H1 (cell line): Measurements from ENCODE around the gene CFAP74. TPM values are rescaled to one million over a fixed set of nuclear protein-coding genes. Genes with fewer than 3 reads are reported as not detected.

Experiments used
- CTCF ChIA-PET: fragments of 300-600 bp; sonication (Branson Sonifier 250); formaldehyde crosslinking; loops from one replicate; lab custom pipeline; 2021; ENCODE audit not compliant: partially characterized antibody; lab: Charles Lee
- POLR2A ChIA-PET: fragments of 300-600 bp; sonication (Branson Sonifier 250); formaldehyde crosslinking; loops from one replicate; lab custom pipeline; 2021; ENCODE audit warnings: inconsistent platforms; ENCODE audit not compliant: partially characterized antibody; lab: Charles Lee
- DNase-seq, 2 experiments: peaks; one replicate each; pipeline versions ENCODE4 v3.0.0 to v3.0.0-alpha.2; 2010 to 2022; ENCODE audit warnings: low spot score in 2 of 2, low read depth in 1 of 2, mixed read lengths in 1 of 2
- FAIRE-seq: peaks from 2 replicates; lab custom pipeline; 2011; peaks lifted over from hg19 to GRCh38; lab: Jason Lieb, UNC
- H2AFZ ChIP-seq: 2 replicates; pipeline ENCODE4 v1.8.1; 2012; ENCODE audit warnings: low read length, inconsistent platforms
- H2AK5ac ChIP-seq: 2 replicates; pipeline ENCODE4 v1.6.1; 2013; ENCODE audit warnings: low read depth, low read length
- H2BK120ac ChIP-seq: replicated peaks from 2 replicates; pipeline ENCODE3; 2013; ENCODE audit warnings: low read depth, low read length, inconsistent platforms
- H2BK12ac ChIP-seq: 2 replicates; pipeline ENCODE4 v1.6.1; 2013; ENCODE audit warnings: low read depth, low read length
- H2BK15ac ChIP-seq: 2 replicates; pipeline ENCODE4 v1.6.1; 2013; ENCODE audit warnings: low read length
- H2BK20ac ChIP-seq: 2 replicates; pipeline ENCODE4 v1.6.1; 2013; ENCODE audit warnings: low read length
- H2BK5ac ChIP-seq: 2 replicates; pipeline ENCODE4 v1.6.1; 2013; ENCODE audit warnings: low read depth, low read length
- H3K14ac ChIP-seq: 2 replicates; pipeline ENCODE4 v1.6.1; 2013; ENCODE audit warnings: inconsistent platforms; ENCODE audit not compliant: insufficient read length
- H3K18ac ChIP-seq: 2 replicates; pipeline ENCODE4 v1.6.1; 2013; ENCODE audit warnings: low read length; ENCODE audit errors: extremely low read depth
- H3K23ac ChIP-seq: 2 replicates; pipeline ENCODE4 v1.6.1; 2013; ENCODE audit warnings: inconsistent platforms; ENCODE audit not compliant: insufficient read length
- H3K23me2 ChIP-seq: 2 replicates; pipeline ENCODE4 v1.6.1; 2013; ENCODE audit warnings: low read depth, low read length
- H3K27ac ChIP-seq: 2 replicates; pipeline ENCODE4 v1.6.1; 2011; ENCODE audit warnings: low read depth, low read length, inconsistent platforms
- H3K27me3 ChIP-seq, 4 experiments: replicated peaks in 1 of 4; 1 replicate in 1 of 4; 2 replicates in 3 of 4; pipeline versions ENCODE4 v1.6.1 to v1.8.1; 2011 to 2013; ENCODE audit warnings: low read length in 3 of 4, mild to moderate bottlenecking in 3 of 4, inconsistent platforms in 2 of 4, mixed read lengths in 2 of 4, moderate library complexity in 1 of 4; ENCODE audit not compliant: control insufficient read depth in 3 of 4, insufficient read depth in 3 of 4; ENCODE audit errors: extremely low read depth in 1 of 4
- H3K36me3 ChIP-seq, 4 experiments: 2 replicates each; pipeline versions ENCODE4 v1.6.1 to v1.8.1; 2011 to 2013; ENCODE audit warnings: mild to moderate bottlenecking in 4 of 4, low read length in 3 of 4, moderate library complexity in 2 of 4, control low read depth in 1 of 4, inconsistent platforms in 1 of 4; ENCODE audit not compliant: insufficient read depth in 4 of 4, control insufficient read depth in 2 of 4
- H3K4ac ChIP-seq: replicated peaks from 2 replicates; pipeline ENCODE3; 2013; ENCODE audit warnings: low read length, low read depth, mixed read lengths, inconsistent platforms; ENCODE audit not compliant: insufficient read length
- H3K4me1 ChIP-seq, 4 experiments: replicated peaks in 1 of 4; 1 replicate in 1 of 4; 2 replicates in 3 of 4; pipeline versions ENCODE4 v1.6.1 to v1.8.1; 2011 to 2013; ENCODE audit warnings: low read length in 3 of 4, inconsistent platforms in 2 of 4, mixed read lengths in 1 of 4; ENCODE audit not compliant: insufficient read depth in 4 of 4, control insufficient read depth in 3 of 4
- H3K4me2 ChIP-seq, 2 experiments: 2 replicates each; pipeline versions ENCODE4 v1.6.1 to v1.8.1; 2011 to 2013; ENCODE audit warnings: low read depth in 2 of 2, low read length in 2 of 2, control low read depth in 1 of 2, inconsistent platforms in 1 of 2, mild to moderate bottlenecking in 1 of 2; ENCODE audit not compliant: insufficient read depth in 1 of 2
- H3K4me3 ChIP-seq, 4 experiments: fragments of 200-600, 300-600 bp in 1 of 4; sonication (generic), shearing (Covaris generic), sonication (Bioruptor Twin) in 1 of 4; 2 replicates each; pipeline versions ENCODE4 v1.5.1 to v1.8.1; 2011 to 2016; ENCODE audit warnings: low read length in 4 of 4, low read depth in 3 of 4, control low read depth in 2 of 4, inconsistent platforms in 2 of 4, mild to moderate bottlenecking in 2 of 4, mixed read lengths in 1 of 4, moderate library complexity in 1 of 4; ENCODE audit not compliant: insufficient read depth in 2 of 4; ENCODE audit errors: extremely low read depth in 1 of 4
- H3K56ac ChIP-seq: replicated peaks from 2 replicates; pipeline ENCODE3; 2013; ENCODE audit warnings: low read depth, mild to moderate bottlenecking, mixed read lengths, low read length, inconsistent platforms; ENCODE audit not compliant: insufficient read length
- H3K79me1 ChIP-seq: 2 replicates; pipeline ENCODE4 v1.6.1; 2013; ENCODE audit warnings: low read depth, low read length, control low read depth
- H3K79me2 ChIP-seq, 2 experiments: 2 replicates each; pipeline versions ENCODE4 v1.6.1 to v1.8.1; 2012 to 2013; ENCODE audit warnings: low read length in 2 of 2, mild to moderate bottlenecking in 2 of 2, inconsistent platforms in 1 of 2; ENCODE audit not compliant: insufficient read depth in 2 of 2, control insufficient read depth in 1 of 2
- H3K9ac ChIP-seq, 4 experiments: replicated peaks in 1 of 4; 1 replicate in 1 of 4; 2 replicates in 3 of 4; pipeline versions ENCODE4 v1.6.1 to v1.8.1; 2011 to 2013; ENCODE audit warnings: low read depth in 3 of 4, low read length in 3 of 4, control low read depth in 2 of 4, mild to moderate bottlenecking in 2 of 4, moderate library complexity in 2 of 4, inconsistent platforms in 1 of 4; ENCODE audit errors: extremely low read depth in 1 of 4
- H3K9me3 ChIP-seq, 2 experiments: 2 replicates each; pipeline versions ENCODE4 v1.6.1 to v1.8.1; 2012 to 2013; ENCODE audit warnings: mild to moderate bottlenecking in 2 of 2, moderate library complexity in 2 of 2, control low read depth in 1 of 2, inconsistent platforms in 1 of 2, low read depth in 1 of 2, low read length in 1 of 2, mixed read lengths in 1 of 2; ENCODE audit not compliant: insufficient read depth in 2 of 2
- H4K20me1 ChIP-seq, 2 experiments: replicated peaks in 1 of 2; 2 replicates each; pipeline versions ENCODE3 to v1.8.1; 2011 to 2013; ENCODE audit warnings: inconsistent platforms in 2 of 2, low read length in 2 of 2, mild to moderate bottlenecking in 1 of 2; ENCODE audit not compliant: insufficient read depth in 2 of 2, control insufficient read depth in 1 of 2
- H4K5ac ChIP-seq: 2 replicates; pipeline ENCODE4 v1.6.1; 2013; ENCODE audit warnings: low read length, low read depth, mixed read lengths, inconsistent platforms; ENCODE audit not compliant: insufficient read length
- H4K8ac ChIP-seq: 2 replicates; pipeline ENCODE4 v1.8.0; 2013; ENCODE audit warnings: mild to moderate bottlenecking, moderate library complexity, low read length, inconsistent platforms; ENCODE audit not compliant: insufficient read depth; ENCODE audit errors: extremely low read depth
- H4K91ac ChIP-seq: replicated peaks from 2 replicates; pipeline ENCODE3; 2013; ENCODE audit warnings: low read length, mixed read lengths, inconsistent platforms; ENCODE audit not compliant: insufficient read length
- EP300 ChIP-seq, 2 experiments: IDR thresholded peaks; 1 replicate in 1 of 2; 2 replicates in 1 of 2; pipeline ENCODE4 v1.6.1; 2011 to 2012; ENCODE audit warnings: low read depth in 2 of 2, low read length in 2 of 2, mild to moderate bottlenecking in 2 of 2, borderline replicate concordance in 1 of 2, inconsistent platforms in 1 of 2, moderate library complexity in 1 of 2
- FOSL1 ChIP-seq: IDR thresholded peaks from 2 replicates; pipeline ENCODE4 v1.6.1; 2011; ENCODE audit warnings: mild to moderate bottlenecking, low read depth, low read length, moderate library complexity; ENCODE audit not compliant: insufficient read depth
- HDAC2 ChIP-seq, 2 experiments: fragments of 300-600 bp in 1 of 2; sonication (generic) in 1 of 2; IDR thresholded peaks; 2 replicates each; pipeline ENCODE4 v1.6.1; 2011 to 2012; ENCODE audit warnings: low read depth in 2 of 2, low read length in 2 of 2, mild to moderate bottlenecking in 2 of 2, moderate library complexity in 2 of 2, borderline replicate concordance in 1 of 2, inconsistent platforms in 1 of 2
- JUN ChIP-seq: IDR thresholded peaks from 2 replicates; pipeline ENCODE4 v1.6.1; 2011; ENCODE audit warnings: low read depth, mild to moderate bottlenecking, improper control_type of control experiment, low read length
- KDM4A ChIP-seq: IDR thresholded peaks from one replicate; pipeline ENCODE4 v1.7.1; 2012; ENCODE audit warnings: low read depth, mild to moderate bottlenecking, moderate library complexity, low read length, inconsistent platforms; ENCODE audit not compliant: severe bottlenecking
- KDM5A ChIP-seq: fragments of 200-600 bp; IDR thresholded peaks from 2 replicates; pipeline ENCODE4 v1.7.1; 2012; ENCODE audit warnings: mild to moderate bottlenecking, low read length, inconsistent platforms, mixed read lengths
- POLR2AphosphoS5 ChIP-seq: IDR thresholded peaks from 2 replicates; pipeline ENCODE4 v1.6.1; 2011; ENCODE audit warnings: low read depth, low read length
- RBBP5 ChIP-seq: IDR thresholded peaks from 2 replicates; pipeline ENCODE4 v1.7.1; 2012; ENCODE audit warnings: low read depth, mild to moderate bottlenecking, inconsistent platforms, low read length, moderate library complexity, borderline replicate concordance
- SIN3A ChIP-seq, 2 experiments: IDR thresholded peaks in 1 of 2; conservative IDR thresholded peaks in 1 of 2; 2 replicates each; pipeline ENCODE4 v1.6.1; 2011 to 2012; ENCODE audit warnings: low read length in 2 of 2, improper control_type of control experiment in 1 of 2, low read depth in 1 of 2, mild to moderate bottlenecking in 1 of 2
- SP1 ChIP-seq: IDR thresholded peaks from 2 replicates; pipeline ENCODE4 v1.6.1; 2011; ENCODE audit warnings: low read depth, low read length
- TAF1 ChIP-seq: IDR thresholded peaks from 2 replicates; pipeline ENCODE4 v1.6.1; 2011; ENCODE audit warnings: mild to moderate bottlenecking, low read depth, low read length
- TCF12 ChIP-seq: IDR thresholded peaks from 2 replicates; pipeline ENCODE4 v1.6.1; 2011; ENCODE audit warnings: low read depth, mild to moderate bottlenecking, low read length
- TEAD4 ChIP-seq: IDR thresholded peaks from 2 replicates; pipeline ENCODE4 v1.6.1; 2012; ENCODE audit warnings: low read depth, low read length, inconsistent platforms, mixed read lengths
- WGBS, 2 experiments: shearing (Covaris generic) in 1 of 2; methylation state at CpG; one replicate each; pipeline versions ENCODE4 v1.1.6 to v1.1.7; 2013 to 2015; ENCODE audit warnings: low lambda C conversion rate in 2 of 2, mixed read lengths in 2 of 2, inconsistent platforms in 1 of 2, low coverage in 1 of 2, missing lambda C conversion rate in 1 of 2; ENCODE audit not compliant: insufficient replicate concordance in 2 of 2, insufficient coverage in 1 of 2, insufficient read length in 1 of 2; ENCODE audit errors: extremely low coverage in 1 of 2, missing lambda C conversion rate in 1 of 2; 5-methylcytosine and 5-hydroxymethylcytosine counted together
- polyA plus RNA-seq, 7 experiments: library from polyadenylated mRNA; depleted of rRNA in 3 of 7; stranded (reverse) in 5 of 7; unstranded in 2 of 7; fragments of >200 nt in 5 of 7; fragments of 200-250 nt in 2 of 7; gene quantifications; 1 replicate in 5 of 7; 2 replicates in 1 of 7; 4 replicates in 1 of 7; pipeline versions ENCODE4 v1.2.1 to v1.2.3, GENCODE V29; 2011 to 2013; ENCODE audit warnings: missing spikeins in 2 of 7, mixed read lengths in 2 of 7
- total RNA-seq: library from RNA; stranded (reverse); fragmentation: NEBNext Ultra II Directional; extraction: Animal tissue kit (Norgen Biotek cat#: 25700); gene quantifications from 2 replicates; pipeline ENCODE4 v1.2.1, GENCODE V29; 2021

Gene CFAP74
- total and polyA plus RNA-seq, 2 of the 8 experiments (the other 6 are each of a cell fraction or from before 2014, with no cell fraction given) = 0.09 to 0.20 TPM

DNA sequence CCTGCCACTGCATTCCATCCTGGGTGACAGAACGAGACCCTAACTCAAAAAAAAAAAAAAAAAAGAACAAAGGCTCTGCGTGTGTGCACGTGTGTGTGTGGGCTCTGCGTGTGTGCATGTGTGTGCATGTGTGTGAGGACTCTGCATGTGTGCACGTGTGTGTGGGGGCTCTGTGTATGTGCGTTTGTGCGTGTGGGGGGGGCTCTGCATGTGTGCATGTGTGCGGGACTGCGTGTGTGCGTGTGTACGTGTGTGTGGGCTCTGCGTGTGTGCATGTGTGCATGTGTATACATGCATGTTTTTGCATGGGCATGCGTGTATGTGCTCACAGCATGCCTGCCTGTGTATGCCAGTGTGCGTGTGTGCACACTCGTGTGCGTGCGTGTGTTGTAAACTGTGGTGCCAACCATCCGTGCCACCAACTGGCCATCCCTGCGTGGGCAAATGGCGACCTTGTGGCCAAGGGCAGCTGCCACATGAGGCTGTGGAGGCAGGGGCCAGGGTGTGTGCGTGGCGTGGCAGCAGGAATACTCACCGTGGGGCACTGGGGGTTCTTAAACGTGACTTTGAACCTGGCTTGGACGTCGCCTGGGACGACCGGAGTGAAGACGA lies 57.7 kb downstream of the CFAP74 start:
- no peaks in the 10 kb centered on the region for H3K9me3 ChIP-seq
- no peaks in the 10 kb centered on the region for H3K79me1 ChIP-seq
- no peak overlapping the region for H4K91ac ChIP-seq
- CTCF ChIA-PET = interaction anchor here (0.6 to 9.3 kb wide), 7 partner anchors 9 to 882 kb away, joined by 3 to 145 read pairs (median 9); no protein-coding TSS in a partner anchor
- H3K4me1 ChIP-seq = peaks cover 0 to 2% (median 0%) of the 10 kb centered on the region in 4 experiments; a peak in 2 of 7 replicates
- no peak overlapping the region for H3K14ac ChIP-seq
- 0 out of 2 replicates have a peak overlapping the region, but pooled peaks have one; percentile 39 for H2AK5ac ChIP-seq
- H2AFZ ChIP-seq = no peak overlapping the region
- H3K36me3 ChIP-seq = no peaks in the 10 kb centered on the region; a peak in 1 of 8 replicates
- H3K27me3 ChIP-seq = no peaks in the 10 kb centered on the region
- no peak overlapping the region for H4K8ac ChIP-seq
- no peak for DNase-seq
- peak overlapping the region; percentile 78 for H3K4ac ChIP-seq
- H3K56ac ChIP-seq = no peak overlapping the region
- no peaks in the 10 kb centered on the region for H4K20me1 ChIP-seq
- peaks cover 3% of the 10 kb centered on the region; the same call in 1 of the 2 replicates for H3K23me2 ChIP-seq
- no peak overlapping the region for H3K9ac ChIP-seq
- no peak for FAIRE-seq
- no peak overlapping the region for H3K4me2 ChIP-seq
- H2BK20ac ChIP-seq = peak overlapping the region; percentile 48; the same call in 1 of the 2 replicates
- H2BK12ac ChIP-seq = no peak overlapping the region
- no peak overlapping the region for H2BK120ac ChIP-seq
- no peak overlapping the region for H2BK15ac ChIP-seq
- WGBS, 2 experiments = 89% methylated on average over 27 of the region's 29 CpGs; no CpG with 5 or more reads in 1 of the 2 experiments
- no peak overlapping the region for H3K18ac ChIP-seq
- no peak overlapping the region for H4K5ac ChIP-seq
- H3K4me3 ChIP-seq = no peak overlapping the region
- no peaks in the 10 kb centered on the region for H3K79me2 ChIP-seq
- no peak overlapping the region; the same call in 1 of the 2 replicates for H2BK5ac ChIP-seq
- H3K23ac ChIP-seq = no peak overlapping the region
- no peak overlapping the region for H3K27ac ChIP-seq
- POLR2A ChIA-PET = no interaction called here
- TF ChIP-seq TEAD4 = no peak
- no peak for TF ChIP-seq SIN3A (conservative IDR thresholded peaks at IDR 0.05 in 1 of 2, IDR thresholded peaks at IDR 0.05 in 1 of 2; ENCODE audit: low read depth in 1 of 2, low read length in 2 of 2)
- TF ChIP-seq HDAC2 (IDR thresholded peaks at IDR 0.05; ENCODE audit: borderline replicate concordance in 1 of 2, low read depth in 2 of 2, low read length in 2 of 2) = no peak
- TF ChIP-seq RBBP5 = no peak
- TF ChIP-seq POLR2AphosphoS5 = no peak
- no peak for TF ChIP-seq TCF12
- no peak for TF ChIP-seq KDM5A
- no peak for TF ChIP-seq SP1
- TF ChIP-seq TAF1 = no peak
- TF ChIP-seq KDM4A = no peak
- TF ChIP-seq EP300 (IDR thresholded peaks at IDR 0.05; ENCODE audit: borderline replicate concordance in 1 of 2, low read depth in 2 of 2, low read length in 2 of 2) = no peak
- no peak for TF ChIP-seq FOSL1
- TF ChIP-seq JUN = no peak
